AG09319 (cell line): ENCODE data around the gene LCE1A.

ENCODE experiments used
- DNase-seq: peaks from one replicate; pipeline ENCODE4 v3.0.0-alpha.2; 2010; ENCODE audit warnings: low read depth; ENCODE audit errors: extremely low read depth
- CTCF ChIP-seq: IDR thresholded peaks from 2 replicates; pipeline ENCODE4 v1.5.1; 2011; ENCODE audit warnings: low read depth, mild to moderate bottlenecking, inconsistent platforms, low read length, moderate library complexity

The LCE1A gene, protein sequence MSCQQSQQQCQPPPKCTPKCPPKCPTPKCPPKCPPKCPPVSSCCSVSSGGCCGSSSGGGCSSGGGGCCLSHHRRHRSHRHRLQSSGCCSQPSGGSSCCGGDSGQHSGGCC

GRCh38 chr1:152827173-152827572 is at the start of gene LCE1A:
Gene LCE1A (plus strand): TSS chr1:152827473. CDS start chr1:152827473, 0 bp downstream.
- no peak for TF ChIP-seq CTCF
- DNase-seq: no peak

DNA sequence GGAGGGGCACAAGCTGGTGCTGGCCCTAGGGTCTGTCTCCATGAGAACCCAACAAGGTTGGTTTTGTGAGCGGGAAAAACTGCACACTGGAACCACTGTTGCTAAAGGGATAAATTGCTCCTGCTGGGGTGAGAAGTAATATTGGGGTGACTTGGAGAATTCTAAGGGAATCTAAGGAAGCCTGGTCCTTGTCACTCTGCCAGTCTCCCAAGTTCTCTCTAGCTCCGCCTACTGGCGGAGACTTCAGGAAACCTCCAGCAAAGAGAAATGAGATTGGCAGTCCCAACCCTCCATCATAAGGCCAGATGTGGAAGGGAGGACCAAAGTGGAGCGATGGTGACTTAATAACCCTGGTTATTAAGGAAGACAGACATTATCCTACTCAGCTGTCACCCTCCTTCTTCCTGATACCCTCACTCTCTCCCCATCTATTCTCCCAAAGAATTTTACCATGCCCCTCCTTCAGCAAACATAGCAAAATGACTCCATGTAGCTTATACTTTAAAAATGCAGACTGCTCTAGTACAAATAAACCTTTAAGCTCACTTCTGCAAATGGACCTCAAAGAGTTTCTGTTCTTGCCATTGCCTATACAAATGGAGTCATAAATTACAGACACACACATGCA is 49.6 kb upstream of the LCE1A start:
- TF ChIP-seq CTCF: peak; percentile 33
- DNase-seq: no peak

DNA sequence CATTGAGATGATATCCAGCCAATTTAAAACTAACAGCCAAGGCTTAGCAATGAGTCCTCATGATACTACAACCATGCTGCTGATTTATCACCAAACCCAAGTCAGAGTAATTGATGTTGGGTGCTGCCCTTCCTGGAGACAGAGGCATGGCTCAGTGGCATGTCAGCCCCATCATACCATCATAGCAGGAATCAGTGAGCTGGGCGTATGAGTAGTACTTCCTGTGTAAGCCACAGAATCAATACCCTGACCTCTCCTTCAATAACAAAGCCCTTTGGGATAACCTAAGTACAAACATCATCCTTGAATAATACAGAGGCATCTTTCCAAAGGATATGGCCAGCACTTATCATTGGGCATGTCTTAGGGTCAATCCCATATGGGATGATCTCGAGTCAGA is 44.2 kb upstream of the LCE1A start:
- TF ChIP-seq CTCF: no peak
- no peak for DNase-seq

- DNase-seq: no peak
- no peak for TF ChIP-seq CTCF
These were observed 41.2 kb upstream of the LCE1A start, which contains the start of gene LCE1E for GRCh38 chr1:152786077-152786476. Gene LCE1E (plus strand): TSS chr1:152786257. CDS start chr1:152787300, 1,043 bp downstream.

GRCh38 chr1:152795686-152796085 is 31.6 kb upstream of the LCE1A start:
- TF ChIP-seq CTCF: no peak
- no peak for DNase-seq

DNA sequence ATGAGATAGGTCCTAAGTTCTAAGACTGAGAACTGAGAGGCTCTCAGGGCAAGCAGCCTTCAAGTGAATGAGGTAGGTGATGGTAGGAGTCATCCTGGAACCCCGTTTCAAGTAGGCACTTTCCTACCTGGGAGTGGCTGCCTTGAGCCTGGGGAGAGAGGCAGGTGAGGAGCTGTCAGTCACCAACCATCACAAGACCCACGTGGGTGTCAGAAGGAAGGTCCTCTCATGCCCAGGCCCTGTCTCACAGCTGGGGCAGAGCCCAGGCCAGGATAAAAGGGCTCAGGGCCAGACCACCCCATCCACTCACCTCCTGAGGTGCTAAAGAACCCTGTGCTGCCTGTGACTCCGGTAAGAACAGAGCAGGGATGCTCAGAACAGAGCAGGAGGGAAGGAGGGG is 30.9 kb upstream of the LCE1A start, which contains the start of gene LCE1D:
LCE1D (plus strand) TSS at position 301 of the 400 bp plus-strand sequence. CDS start 1,074 bp downstream, outside the sequence.
- no peak for DNase-seq
- TF ChIP-seq CTCF: no peak

DNA sequence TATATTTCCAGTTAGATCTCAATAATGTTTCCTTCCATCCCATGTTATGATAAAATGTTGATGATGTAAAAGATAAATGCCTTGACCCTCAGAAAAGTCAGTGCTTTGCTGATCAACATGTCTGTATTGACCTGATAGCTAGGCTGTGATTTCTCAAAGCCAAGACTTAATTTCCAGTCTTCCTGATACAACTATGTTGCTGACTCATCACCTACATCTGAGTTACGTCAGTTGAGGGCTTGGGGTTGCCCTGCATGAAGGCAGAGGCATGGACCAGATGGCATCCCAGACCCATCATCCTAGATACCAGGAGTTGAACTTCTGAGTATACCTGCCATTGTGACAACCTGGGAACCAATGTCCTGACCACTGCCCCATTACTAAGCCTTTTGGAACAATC is 25.9 kb upstream of the LCE1A start:
- DNase-seq: no peak
- TF ChIP-seq CTCF: no peak
